SW480 (cell line): ENCODE measurements around the gene ALOX5AP.

Source experiments
- DNase-seq: peaks from one replicate; pipeline ENCODE4 v3.0.0-alpha.2; 2016; ENCODE audit warnings: low spot score

Gene ALOX5AP

GRCh38 chr13:30735025-30735871 is at the start of gene ALOX5AP:
Gene ALOX5AP, plus strand, starts transcription at chr13:30735543. Its CDS starts 63 bp downstream, at chr13:30735606.
- DNase-seq: no peak

DNA sequence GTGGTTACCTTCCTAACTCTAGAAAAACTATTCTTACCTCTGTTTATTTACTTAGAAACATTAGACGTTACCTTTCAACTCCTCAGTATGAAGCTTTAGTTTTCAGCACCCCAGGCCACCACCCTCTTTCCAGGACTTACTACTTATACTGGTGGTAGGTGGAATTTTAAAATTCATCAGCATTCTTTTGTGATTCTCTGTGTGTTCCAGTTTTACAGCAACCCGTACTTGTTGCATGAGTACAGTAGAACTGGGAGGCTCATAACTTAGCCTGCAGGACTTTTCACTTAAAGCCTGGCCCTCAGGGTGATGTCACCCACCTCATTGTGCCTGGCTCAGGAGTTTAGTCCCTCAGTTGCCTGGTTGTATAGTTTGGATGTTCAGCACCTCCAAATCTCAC is 49.4 kb upstream of the ALOX5AP start:
- DNase-seq: no peak

GRCh38 chr13:30687601-30688000 is 47.7 kb upstream of the ALOX5AP start:
- no peak for DNase-seq

DNA sequence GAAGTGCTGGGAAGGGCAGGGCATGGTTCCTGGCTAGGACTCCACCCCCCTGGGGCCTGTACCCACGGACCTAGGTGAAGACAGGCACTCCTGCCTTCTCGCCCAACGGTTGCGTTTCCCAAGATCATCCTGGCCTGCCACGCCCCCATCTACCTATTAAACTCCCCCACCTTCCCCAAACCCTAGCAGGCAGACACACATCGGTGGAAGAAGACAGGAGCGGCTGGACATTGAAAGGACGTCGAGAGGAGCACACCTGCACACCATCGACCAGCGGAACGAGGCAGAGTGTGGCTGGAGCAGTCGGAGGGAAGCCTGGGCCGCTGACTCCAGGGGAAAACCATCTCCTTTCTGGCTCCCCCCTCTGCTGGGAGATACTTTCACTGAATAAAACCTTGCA is 45.6 kb upstream of the ALOX5AP start:
- DNase-seq: no peak

DNA sequence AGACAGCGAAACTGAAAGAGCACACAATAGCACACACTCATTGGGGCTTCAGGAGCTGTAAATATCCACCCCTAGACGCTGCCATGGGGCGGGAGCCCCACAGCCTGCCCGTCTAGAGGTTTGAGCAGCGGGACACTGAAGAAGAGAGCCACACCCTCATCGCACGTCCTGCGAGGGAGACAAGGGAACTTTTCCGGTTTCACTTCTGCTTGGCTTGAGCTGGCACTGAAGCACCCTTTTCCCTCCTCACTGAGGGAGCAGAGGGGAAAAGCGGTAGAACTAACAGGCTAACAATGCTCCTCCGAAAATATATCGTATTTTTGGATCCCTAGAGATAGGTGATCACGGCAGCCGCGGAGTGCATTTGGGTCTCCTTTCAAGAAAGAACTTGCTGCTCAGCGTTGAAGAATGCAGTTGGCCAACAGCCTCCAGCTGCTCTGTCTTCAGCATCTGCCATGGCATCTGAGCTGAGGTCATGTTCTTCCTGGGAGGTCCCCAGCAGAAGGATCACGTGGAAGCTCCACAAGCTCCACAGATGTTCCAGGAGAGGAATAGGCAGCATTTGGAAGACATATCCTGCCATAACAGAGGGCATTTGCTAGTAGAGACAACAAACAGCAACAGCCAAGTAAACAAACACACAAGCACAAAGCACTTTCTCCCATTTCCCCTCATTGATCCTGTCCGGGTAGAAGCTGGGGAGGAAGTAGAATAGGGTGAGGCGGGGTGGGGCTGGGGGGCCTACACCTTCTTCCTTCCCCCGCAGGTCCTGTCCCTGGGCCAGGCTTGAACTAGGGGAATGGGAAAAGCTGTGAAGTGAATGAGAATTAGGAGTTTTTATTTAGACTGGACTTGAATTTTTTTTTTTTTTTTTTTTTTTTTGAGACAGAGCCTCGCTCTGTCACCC is 44.8 kb upstream of the ALOX5AP start:
- peak; percentile 66 for DNase-seq

DNA sequence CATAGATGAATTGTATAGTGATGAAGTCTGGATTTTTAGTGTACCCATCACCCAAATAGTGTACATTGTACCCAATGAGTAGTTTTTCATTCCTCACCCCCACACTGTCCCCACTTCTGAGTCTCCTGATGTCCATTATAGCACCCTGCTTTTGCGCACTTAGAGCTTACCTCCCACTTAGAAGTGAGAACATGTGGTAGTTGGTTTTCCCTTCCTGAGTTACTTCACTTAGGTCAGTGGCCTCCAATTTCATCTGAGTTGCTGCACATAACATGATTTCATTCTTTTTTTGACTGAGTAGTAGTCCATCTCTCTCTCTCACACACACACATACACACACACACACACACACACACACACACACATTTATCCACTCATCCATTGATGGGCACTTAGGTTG is 43.2 kb upstream of the ALOX5AP start:
- DNase-seq: no peak

DNA sequence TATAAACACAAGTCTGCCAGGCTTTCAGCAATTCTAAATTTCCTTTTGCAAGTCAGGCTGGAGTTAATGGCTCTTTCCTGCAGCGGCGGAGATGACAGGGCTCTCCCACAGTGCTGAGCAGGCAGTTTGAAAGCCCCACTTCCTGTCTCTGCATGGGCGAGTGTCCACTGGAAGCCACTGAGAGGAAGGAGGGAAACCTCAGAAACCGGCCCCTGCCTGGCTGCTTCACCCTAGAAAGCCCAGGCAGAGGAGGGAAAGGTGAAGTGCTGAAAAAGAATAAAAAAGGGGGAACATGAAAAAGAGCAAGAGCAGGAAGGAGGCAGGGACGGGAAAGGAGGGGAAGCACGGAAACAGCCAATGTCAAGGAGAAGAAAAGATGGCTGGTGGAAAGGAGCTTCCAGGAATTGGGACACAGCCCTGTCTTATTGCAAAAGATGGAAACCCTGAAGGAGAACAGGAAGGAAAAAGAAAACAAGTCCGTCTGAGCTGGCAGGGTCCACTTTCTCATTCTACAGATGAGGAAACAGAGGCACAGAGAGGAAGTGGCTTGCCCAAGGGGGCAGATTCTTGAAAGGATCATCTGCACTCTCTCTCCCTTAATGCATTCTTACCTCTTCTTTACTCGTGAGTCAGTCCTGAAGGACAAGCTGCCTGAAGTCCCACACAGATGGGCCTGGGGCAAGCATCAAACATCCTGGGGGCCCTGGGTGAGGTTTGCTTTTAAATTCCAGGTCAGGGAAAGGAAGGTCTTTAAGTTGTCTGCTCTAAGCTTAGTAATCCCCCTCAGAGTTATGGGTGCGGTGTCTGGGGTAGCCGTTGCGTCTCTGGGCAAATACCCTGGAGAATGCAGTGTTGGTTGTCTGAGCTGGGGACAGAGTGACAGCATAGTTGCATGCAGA is 38.8 kb upstream of the ALOX5AP start:
- DNase-seq: no peak

DNA sequence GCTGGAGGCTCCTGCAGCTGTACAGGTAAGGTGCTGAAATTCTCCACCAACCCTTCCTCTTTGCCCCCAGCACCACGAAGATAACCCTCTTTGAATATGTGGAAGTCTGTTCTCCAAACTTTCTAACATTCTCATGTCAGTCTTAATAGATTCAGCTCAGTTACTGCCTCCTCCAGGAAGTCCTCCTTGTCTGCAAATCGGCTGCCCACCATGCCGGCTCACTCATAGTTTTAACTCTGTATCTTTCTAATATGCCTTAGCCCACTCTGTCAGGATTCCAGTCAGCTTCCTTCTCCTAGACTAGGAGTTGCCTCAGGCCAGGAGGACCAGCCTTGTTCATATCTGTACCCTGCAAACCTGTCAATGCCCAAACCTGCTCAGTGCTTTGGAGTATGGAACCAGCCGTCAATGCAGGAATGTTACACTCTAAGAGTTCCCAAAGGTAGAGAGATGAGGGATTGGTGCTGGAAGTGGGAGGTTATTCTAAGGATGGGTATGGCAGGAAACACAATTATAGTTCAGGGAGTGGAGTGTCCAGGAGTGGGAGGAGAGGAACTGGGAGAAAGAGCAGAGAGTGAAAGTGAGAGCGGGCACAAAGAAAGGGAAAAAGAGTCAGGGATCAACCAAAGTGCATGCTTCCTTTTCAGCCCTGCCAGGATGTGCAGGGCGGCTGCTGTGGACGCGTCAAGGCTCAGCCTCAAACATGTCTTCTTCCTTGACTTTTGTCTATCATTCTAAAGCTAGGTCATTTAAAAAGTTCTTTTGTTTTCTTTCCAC is 38.0 kb upstream of the ALOX5AP start:
- DNase-seq: no peak

DNA sequence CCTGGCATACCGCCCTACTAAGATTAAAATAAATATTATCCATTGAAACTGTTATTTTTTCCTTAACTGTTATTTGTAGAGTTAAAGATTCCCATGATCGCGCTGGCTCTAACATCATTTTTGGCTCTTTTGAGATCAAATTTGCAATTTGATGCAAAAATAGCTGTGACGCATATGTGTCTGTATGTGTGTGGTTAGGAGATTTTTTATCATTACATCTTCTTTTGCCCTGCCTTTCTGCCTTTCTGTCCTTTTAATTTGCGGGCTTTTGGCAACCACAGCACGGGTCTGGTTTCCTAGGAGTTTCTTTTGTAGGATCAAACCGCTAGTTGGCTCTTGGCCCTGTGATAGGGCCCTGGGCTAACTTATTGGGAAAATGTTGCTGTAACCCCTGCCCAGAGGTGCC is 37.3 kb upstream of the ALOX5AP start:
- no peak for DNase-seq

DNA sequence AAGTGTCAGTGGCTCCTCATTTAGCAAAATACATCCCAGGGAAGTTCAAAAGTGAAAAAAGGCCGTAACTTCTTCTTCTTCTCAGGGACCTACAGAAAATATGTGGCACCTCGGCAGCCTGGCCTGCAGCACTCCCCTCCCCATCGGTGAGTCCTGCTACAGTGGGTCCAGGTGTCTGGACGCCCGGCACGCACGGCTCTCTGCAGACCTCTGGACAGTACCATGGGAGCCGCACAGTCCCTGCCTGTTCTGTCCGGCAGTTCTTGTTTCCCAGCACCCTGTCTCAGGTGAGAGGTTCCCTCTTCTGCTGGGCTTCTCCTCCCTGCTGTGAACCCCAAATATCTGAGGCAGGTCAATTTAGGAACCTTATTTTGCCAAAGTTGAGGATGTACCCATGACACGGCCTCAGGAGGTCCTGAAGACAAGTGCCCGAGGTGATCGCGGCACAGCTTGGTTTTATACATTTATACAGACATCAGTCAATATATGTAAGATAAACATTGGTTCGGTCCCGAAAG is 36.8 kb upstream of the ALOX5AP start:
- no peak for DNase-seq

DNA sequence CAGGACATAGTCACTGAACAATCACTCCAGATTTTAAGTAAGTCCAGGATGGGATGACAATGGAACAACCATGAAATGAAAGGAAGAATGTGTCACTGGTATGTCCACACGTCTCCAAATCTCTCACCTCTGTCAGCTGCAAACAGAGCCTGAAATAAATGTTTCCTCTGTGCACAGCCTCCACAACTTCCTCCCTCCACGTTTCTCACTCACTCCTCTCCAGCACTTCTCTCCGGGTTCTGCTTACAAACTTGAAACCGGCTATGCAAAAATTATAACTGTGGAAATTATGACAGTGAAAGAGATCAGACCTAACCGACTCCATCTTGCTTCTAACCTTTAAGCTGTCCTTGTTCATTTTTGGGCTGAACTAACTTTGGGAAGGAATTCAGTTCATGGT is 35.0 kb upstream of the ALOX5AP start:
- no peak for DNase-seq

GRCh38 chr13:30702006-30702405 is 33.3 kb upstream of the ALOX5AP start:
- DNase-seq: no peak

DNA sequence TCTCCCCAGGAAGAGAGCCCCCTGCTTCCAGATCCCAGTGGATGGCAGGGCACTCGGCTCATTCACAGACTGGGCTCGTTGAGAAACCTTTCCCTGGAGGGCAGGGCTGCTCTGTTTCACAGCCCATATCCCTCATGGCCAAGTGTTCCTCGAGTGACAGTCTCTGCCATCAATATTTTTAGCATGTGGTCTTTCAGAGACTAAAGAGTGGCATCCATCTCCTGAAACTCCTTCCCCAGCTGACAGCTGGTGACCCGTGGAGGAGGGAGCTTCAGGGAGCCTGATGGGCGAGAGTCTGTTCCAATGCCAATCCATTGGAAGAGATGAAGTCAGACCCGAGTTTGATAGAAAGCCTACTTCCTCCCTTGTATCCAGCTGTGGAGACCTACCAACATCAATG is 30.7 kb upstream of the ALOX5AP start:
- DNase-seq: no peak

DNA sequence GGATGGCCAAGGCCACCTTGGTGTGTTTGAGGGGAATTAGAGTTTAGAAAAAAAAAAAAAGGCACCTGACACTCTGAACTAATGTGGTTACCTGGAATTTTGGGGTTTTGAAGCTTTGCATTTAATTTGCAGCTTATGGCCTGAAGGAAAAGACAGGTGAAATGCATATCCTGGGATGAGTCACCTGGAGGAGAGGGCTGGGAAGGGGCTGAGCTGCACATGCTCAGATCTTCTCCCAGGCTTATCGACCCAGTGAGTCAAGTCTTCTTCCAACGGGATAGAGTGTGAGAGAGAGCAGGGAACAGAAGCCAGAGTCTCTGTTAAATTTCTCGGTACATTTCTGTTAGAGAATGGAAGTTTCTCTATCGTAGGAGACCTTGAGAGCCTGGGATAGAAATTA is 29.7 kb upstream of the ALOX5AP start:
- peak; percentile 87 for DNase-seq

DNA sequence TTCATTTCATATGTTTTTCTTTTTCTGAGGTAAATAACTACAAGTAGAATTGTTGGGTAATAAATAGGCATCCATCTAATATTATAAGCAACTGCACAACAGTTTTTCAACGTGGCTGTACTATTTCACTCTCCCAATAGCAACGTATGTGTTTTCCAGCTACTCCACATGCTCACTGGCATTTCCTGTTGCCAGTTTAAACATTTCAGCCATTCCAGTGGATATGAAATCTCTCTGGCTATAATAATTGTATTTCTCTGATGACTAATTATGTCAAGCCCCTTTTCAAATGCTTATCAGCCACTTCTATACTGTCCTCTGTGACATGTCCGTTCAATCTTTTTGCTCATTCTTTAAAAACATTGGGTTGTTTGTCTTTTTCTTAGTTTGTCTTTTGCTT is 26.8 kb upstream of the ALOX5AP start:
- DNase-seq: no peak

DNA sequence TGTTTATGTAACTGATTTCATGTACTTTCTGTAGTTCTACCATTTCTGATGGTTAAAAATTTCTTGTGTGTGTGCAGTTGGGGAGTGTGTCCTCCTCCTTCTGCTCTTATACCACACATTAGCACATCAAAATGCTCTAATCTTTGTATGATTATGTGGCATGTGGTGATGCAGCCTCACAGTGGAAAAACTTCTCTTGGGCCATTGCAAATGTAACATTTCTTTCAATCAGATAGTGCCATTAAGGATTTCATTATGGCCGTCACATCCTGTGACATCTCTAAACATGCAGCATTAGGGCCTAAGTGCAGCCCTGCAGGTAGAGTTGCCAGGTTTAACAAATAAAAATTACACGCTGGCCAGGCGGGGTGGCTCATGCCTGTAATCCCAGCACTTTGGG is 24.9 kb upstream of the ALOX5AP start:
- DNase-seq: no peak

DNA sequence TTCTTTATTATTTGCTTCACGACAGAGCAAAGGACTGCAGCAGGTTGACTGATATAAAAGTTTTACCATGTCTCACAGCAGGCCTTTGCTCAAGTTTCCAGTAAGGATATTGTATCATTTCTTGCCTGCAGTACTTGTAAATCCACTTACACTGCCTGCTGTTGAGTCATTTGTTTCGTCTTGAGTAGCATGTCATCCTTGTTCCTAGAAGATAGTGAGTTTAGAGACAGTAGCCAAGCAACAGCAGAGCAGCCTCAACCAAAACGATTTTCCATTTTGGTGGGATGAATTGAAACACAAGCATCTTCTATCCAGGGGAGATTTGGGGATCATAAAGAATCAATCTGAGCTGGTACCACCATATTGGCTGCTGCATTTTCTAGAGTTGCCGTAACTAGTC is 24.0 kb upstream of the ALOX5AP start:
- DNase-seq: no peak

DNA sequence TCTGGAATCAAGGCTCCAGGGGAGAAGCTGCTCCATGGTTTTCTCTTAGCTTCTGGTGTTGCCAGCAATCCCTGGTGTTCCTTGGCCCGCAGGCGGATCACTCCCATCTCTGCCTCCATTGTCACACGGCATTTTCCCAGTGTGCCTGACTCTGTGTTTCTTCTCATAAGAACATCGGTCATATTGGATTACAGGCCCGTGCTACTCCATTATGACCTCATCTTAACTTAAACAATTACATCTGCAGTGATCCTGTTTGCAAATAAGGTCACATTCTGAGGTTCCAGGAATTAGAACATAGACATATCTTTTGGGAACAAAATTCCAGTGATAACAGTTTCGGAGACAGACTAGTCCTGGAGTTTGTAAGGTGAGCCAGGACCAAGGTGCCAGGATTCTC is 23.5 kb upstream of the ALOX5AP start:
- DNase-seq: no peak

GRCh38 chr13:30712536-30713532 is 22.5 kb upstream of the ALOX5AP start:
- no peak for DNase-seq
